DOHH2 (cell line): ENCODE measurements around the gene RBFOX2.

Source experiments
- H3F3A ChIP-seq: fragments of 200-600 bp; sonication (generic), shearing (Covaris generic); 2 replicates; pipeline ENCODE4 v1.6.0; 2016; ENCODE audit warnings: antibody characterized with exemption, mild to moderate bottlenecking; ENCODE audit not compliant: control insufficient read depth, insufficient read depth
- H3K27ac ChIP-seq: fragments of 200-600 bp; sonication (generic); 2 replicates; pipeline ENCODE4 v1.5.1; 2014; ENCODE audit warnings: low read depth, mild to moderate bottlenecking, low read length, moderate library complexity
- H3K27me3 ChIP-seq: fragments of 200-600 bp; sonication (generic); 2 replicates; pipeline ENCODE4 v1.6.1; 2014; ENCODE audit warnings: mild to moderate bottlenecking, low read length, mixed read lengths; ENCODE audit not compliant: control insufficient read depth
- H3K36me3 ChIP-seq: fragments of 200-600 bp; sonication (generic); 2 replicates; pipeline ENCODE4 v1.6.1; 2014; ENCODE audit warnings: mild to moderate bottlenecking, low read length, moderate library complexity, mixed read lengths; ENCODE audit not compliant: control insufficient read depth
- H3K4me1 ChIP-seq: fragments of 200-600 bp; sonication (generic); 2 replicates; pipeline ENCODE4 v1.6.1; 2014; ENCODE audit warnings: mild to moderate bottlenecking, low read length, mixed read lengths; ENCODE audit not compliant: control insufficient read depth
- H3K4me2 ChIP-seq: fragments of 200-600 bp; sonication (generic); 2 replicates; pipeline ENCODE4 v1.6.0; 2014; ENCODE audit warnings: mild to moderate bottlenecking, low read length, moderate library complexity
- H3K4me3 ChIP-seq: fragments of 200-600 bp; sonication (generic); 2 replicates; pipeline ENCODE4 v1.5.1; 2014; ENCODE audit warnings: mild to moderate bottlenecking, low read length, mixed read lengths
- H3K79me2 ChIP-seq: fragments of 200-600 bp; sonication (generic); 2 replicates; pipeline ENCODE4 v1.6.1; 2014; ENCODE audit warnings: mild to moderate bottlenecking, low read length, mixed read lengths; ENCODE audit not compliant: control insufficient read depth
- H3K9me2 ChIP-seq: fragments of 200-600 bp; sonication (generic); replicated peaks from 2 replicates; pipeline ENCODE4 v1.6.1; 2014; ENCODE audit warnings: mild to moderate bottlenecking, low read length, mixed read lengths; ENCODE audit not compliant: control insufficient read depth
- H3K9me3 ChIP-seq: fragments of 200-600 bp; sonication (generic); 2 replicates; pipeline ENCODE4 v1.6.1; 2014; ENCODE audit warnings: antibody characterized with exemption, low read length, mixed read lengths; ENCODE audit not compliant: control insufficient read depth, insufficient read depth
- H4K20me1 ChIP-seq: fragments of 200-600 bp; sonication (generic); 2 replicates; pipeline ENCODE4 v1.6.0; 2014; ENCODE audit warnings: low read depth, mild to moderate bottlenecking, antibody characterized with exemption, low read length, moderate library complexity; ENCODE audit not compliant: control insufficient read depth, insufficient read depth
- EZH2phosphoT487 ChIP-seq: fragments of 200-600 bp; sonication (generic); IDR thresholded peaks from 2 replicates; pipeline ENCODE4 v1.6.1; 2017; ENCODE audit warnings: borderline replicate concordance, mild to moderate bottlenecking, antibody characterized with exemption, low read length, moderate library complexity, mixed read lengths
- TF ChIP-seq, protein P1 (sequence below): fragments of 200-600 bp; sonication (generic); IDR thresholded peaks from one replicate; pipeline ENCODE4 v1.5.1; 2014; ENCODE audit warnings: antibody characterized with exemption, mild to moderate bottlenecking, low read depth, low read length; ENCODE audit not compliant: poor library complexity, severe bottlenecking

The RBFOX2 gene

GRCh38 chr22:36065462-36065774 is 36.8 kb upstream of the RBFOX2 start:
- H3K79me2 ChIP-seq, result no peaks in the 10 kb centered on the region
- TF ChIP-seq, protein P1, sequence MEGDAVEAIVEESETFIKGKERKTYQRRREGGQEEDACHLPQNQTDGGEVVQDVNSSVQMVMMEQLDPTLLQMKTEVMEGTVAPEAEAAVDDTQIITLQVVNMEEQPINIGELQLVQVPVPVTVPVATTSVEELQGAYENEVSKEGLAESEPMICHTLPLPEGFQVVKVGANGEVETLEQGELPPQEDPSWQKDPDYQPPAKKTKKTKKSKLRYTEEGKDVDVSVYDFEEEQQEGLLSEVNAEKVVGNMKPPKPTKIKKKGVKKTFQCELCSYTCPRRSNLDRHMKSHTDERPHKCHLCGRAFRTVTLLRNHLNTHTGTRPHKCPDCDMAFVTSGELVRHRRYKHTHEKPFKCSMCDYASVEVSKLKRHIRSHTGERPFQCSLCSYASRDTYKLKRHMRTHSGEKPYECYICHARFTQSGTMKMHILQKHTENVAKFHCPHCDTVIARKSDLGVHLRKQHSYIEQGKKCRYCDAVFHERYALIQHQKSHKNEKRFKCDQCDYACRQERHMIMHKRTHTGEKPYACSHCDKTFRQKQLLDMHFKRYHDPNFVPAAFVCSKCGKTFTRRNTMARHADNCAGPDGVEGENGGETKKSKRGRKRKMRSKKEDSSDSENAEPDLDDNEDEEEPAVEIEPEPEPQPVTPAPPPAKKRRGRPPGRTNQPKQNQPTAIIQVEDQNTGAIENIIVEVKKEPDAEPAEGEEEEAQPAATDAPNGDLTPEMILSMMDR, result no peak
- TF ChIP-seq EZH2phosphoT487, result no peak
- H3F3A ChIP-seq, result no peaks in the 10 kb centered on the region
- peak overlapping the region; percentile 75 for H3K4me3 ChIP-seq
- H3K4me2 ChIP-seq, result peak overlapping the region; percentile 80
- no peaks in the 10 kb centered on the region for H3K9me3 ChIP-seq
- peaks cover 17% of the 10 kb centered on the region for H3K4me1 ChIP-seq
- no peaks in the 10 kb centered on the region for H4K20me1 ChIP-seq
- H3K27ac ChIP-seq, result no peak overlapping the region
- no peaks in the 10 kb centered on the region for H3K9me2 ChIP-seq
- no peaks in the 10 kb centered on the region for H3K27me3 ChIP-seq
- no peaks in the 10 kb centered on the region for H3K36me3 ChIP-seq

DNA sequence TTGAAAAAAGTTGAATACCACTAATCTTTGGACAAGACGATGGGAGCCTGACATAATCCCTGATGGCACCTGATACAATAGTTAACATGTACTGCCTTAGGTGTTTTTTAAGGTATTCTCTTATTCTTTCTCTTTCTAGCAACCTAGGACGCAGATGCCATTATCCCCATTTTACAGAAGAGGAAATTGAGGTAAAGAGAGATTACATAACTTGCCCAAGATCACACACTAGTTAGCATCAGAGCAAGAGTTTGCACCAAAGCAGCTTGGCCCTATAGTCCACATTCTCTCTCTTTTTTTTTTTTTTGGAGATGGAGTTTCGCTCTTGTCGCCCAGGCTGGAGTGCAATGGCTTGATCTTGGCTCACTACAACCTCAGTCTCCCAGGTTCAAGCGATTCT is 35.7 kb upstream of the RBFOX2 start:
- H4K20me1 ChIP-seq, result no peaks in the 10 kb centered on the region
- TF ChIP-seq, protein P1, result no peak
- no peak for TF ChIP-seq EZH2phosphoT487
- no peaks in the 10 kb centered on the region for H3F3A ChIP-seq
- no peak overlapping the region for H3K4me2 ChIP-seq
- no peaks in the 10 kb centered on the region for H3K79me2 ChIP-seq
- H3K4me1 ChIP-seq, result peaks cover 17% of the 10 kb centered on the region
- no peaks in the 10 kb centered on the region for H3K27me3 ChIP-seq
- no peaks in the 10 kb centered on the region for H3K9me2 ChIP-seq
- H3K9me3 ChIP-seq, result no peaks in the 10 kb centered on the region
- H3K27ac ChIP-seq, result no peak overlapping the region
- no peak overlapping the region for H3K4me3 ChIP-seq
- no peaks in the 10 kb centered on the region for H3K36me3 ChIP-seq

DNA sequence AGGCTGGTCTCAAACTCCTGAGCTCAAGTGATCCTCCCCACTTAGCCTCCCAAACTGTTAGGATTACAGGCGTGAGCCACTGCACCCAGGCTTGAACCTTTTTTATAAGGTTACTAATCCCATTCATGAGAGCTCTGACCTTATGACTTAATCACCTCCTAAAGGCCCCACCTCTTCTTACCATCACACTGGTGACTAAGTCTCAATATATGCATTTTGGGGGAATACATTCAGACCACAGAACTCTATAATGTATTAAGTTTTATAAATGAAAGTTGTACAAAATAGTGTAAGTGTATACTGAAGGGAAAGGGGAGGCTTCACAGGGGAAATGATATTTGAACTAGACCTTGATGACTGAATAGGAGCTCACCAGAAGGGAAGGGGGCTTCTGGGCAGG is 28.4 kb upstream of the RBFOX2 start:
- H3K9me3 ChIP-seq, result no peaks in the 10 kb centered on the region
- no peaks in the 10 kb centered on the region for H3K79me2 ChIP-seq
- TF ChIP-seq, protein P1, result no peak
- no peak for TF ChIP-seq EZH2phosphoT487

More for the DNA sequence above, 28.4 kb upstream of the RBFOX2 start:
- H3K36me3 ChIP-seq, result no peaks in the 10 kb centered on the region
- H3K4me3 ChIP-seq, result no peak overlapping the region
- 0 out of 2 replicates have a peak, but pooled peaks cover 5% of the 10 kb centered on the region for H3K27me3 ChIP-seq
- no peaks in the 10 kb centered on the region for H4K20me1 ChIP-seq
- H3F3A ChIP-seq, result no peaks in the 10 kb centered on the region
- H3K9me2 ChIP-seq, result no peaks in the 10 kb centered on the region
- no peak overlapping the region for H3K27ac ChIP-seq
- no peak overlapping the region for H3K4me2 ChIP-seq
- peaks cover 3% of the 10 kb centered on the region; the same call in 1 of the 2 replicates for H3K4me1 ChIP-seq
